Karpas-422 (cell line): ENCODE results near the gene JMJD1C. TPM values are rescaled to one million over a fixed set of nuclear protein-coding genes. Genes with fewer than 3 reads are reported as not detected.

Source experiments
- DNase-seq: peaks from one replicate; pipeline ENCODE4 v3.0.0-alpha.2; 2015
- H2AFZ ChIP-seq: fragments of 200-600 bp; sonication (generic); 2 replicates; pipeline ENCODE4 v1.6.1; 2014; ENCODE audit warnings: antibody characterized with exemption, low read length, mixed read lengths
- H3K27ac ChIP-seq: fragments of 200-600 bp; sonication (generic); 2 replicates; pipeline ENCODE4 v1.5.1; 2014; ENCODE audit warnings: mild to moderate bottlenecking, low read length, moderate library complexity
- H3K27me3 ChIP-seq: fragments of 200-600 bp; sonication (generic); 2 replicates; pipeline ENCODE4 v1.6.1; 2014; ENCODE audit warnings: low read length, mixed read lengths
- H3K36me3 ChIP-seq: fragments of 200-600 bp; sonication (generic); 2 replicates; pipeline ENCODE4 v1.6.1; 2014; ENCODE audit warnings: low read length, mixed read lengths; ENCODE audit not compliant: insufficient read depth
- H3K4me1 ChIP-seq: fragments of 200-600 bp; sonication (generic); 2 replicates; pipeline ENCODE4 v1.6.1; 2014; ENCODE audit warnings: mild to moderate bottlenecking, low read length, mixed read lengths
- H3K4me2 ChIP-seq: fragments of 200-600 bp; sonication (generic); 2 replicates; pipeline ENCODE4 v1.6.1; 2014; ENCODE audit warnings: low read length, low read depth, mild to moderate bottlenecking; ENCODE audit not compliant: poor library complexity, severe bottlenecking
- H3K4me3 ChIP-seq: fragments of 200-600 bp; sonication (generic); 2 replicates; pipeline ENCODE4 v1.5.1; 2014; ENCODE audit warnings: mild to moderate bottlenecking, antibody characterized with exemption, low read length, mixed read lengths
- H3K79me2 ChIP-seq: fragments of 200-600 bp; sonication (generic); 2 replicates; pipeline ENCODE4 v1.6.1; 2014; ENCODE audit warnings: mild to moderate bottlenecking, low read length, mixed read lengths
- H3K9ac ChIP-seq: fragments of 200-600 bp; sonication (generic); 2 replicates; pipeline ENCODE4 v1.6.0; 2014; ENCODE audit warnings: low read length
- H3K9me2 ChIP-seq: fragments of 200-600 bp; sonication (generic), shearing (Covaris generic); replicated peaks from 2 replicates; pipeline ENCODE4 v1.6.0; 2014; ENCODE audit warnings: mild to moderate bottlenecking, low read length, moderate library complexity; ENCODE audit not compliant: insufficient read depth
- H3K9me3 ChIP-seq: fragments of 300-700, 200-600 bp; sonication (generic); 2 replicates; pipeline ENCODE4 v1.6.1; 2014; ENCODE audit warnings: low read length, mixed read lengths
- H4K20me1 ChIP-seq: fragments of 200-600 bp; sonication (generic); 2 replicates; pipeline ENCODE4 v1.6.1; 2014; ENCODE audit warnings: mild to moderate bottlenecking, antibody characterized with exemption, low read length, low read depth; ENCODE audit not compliant: insufficient read depth
- total RNA-seq: library from RNA; depleted of rRNA; stranded (reverse); fragments of >200 nt; shearing (Covaris generic); gene quantifications from 2 replicates; pipeline ENCODE4 v1.2.3, GENCODE V29; 2014; ENCODE audit warnings: low replicate concordance

Gene JMJD1C
- total RNA-seq, 1 experiment from 2014 or later = 141 TPM

GRCh38 chr10:63145782-63146181 lies 320.0 kb downstream of the JMJD1C start:
- Histone ChIP-seq H4K20me1 (no peaks in the 10 kb centered on the region), H3K36me3 (peaks cover 8% of the 10 kb centered on the region; the same call in 1 of the 2 replicates)
- DNase-seq = peak; percentile 44

GRCh38 chr10:63143987-63144386 lies 321.8 kb downstream of the JMJD1C start:
- Histone ChIP-seq H3K4me1 (peaks cover 27% of the 10 kb centered on the region), H4K20me1 (peaks cover 5% of the 10 kb centered on the region; the same call in 1 of the 2 replicates), H3K4me2 (no peak overlapping the region)

More at GRCh38 chr10:63145782-63146181, 320.0 kb downstream of the JMJD1C start:
- H3K9me2 ChIP-seq = no peaks in the 10 kb centered on the region
- no peaks in the 10 kb centered on the region for H3K9me3 ChIP-seq
- no peak overlapping the region for H2AFZ ChIP-seq
- peak overlapping the region; percentile 1; the same call in 1 of the 2 replicates for H3K4me3 ChIP-seq
- peak overlapping the region; percentile 40 for H3K27ac ChIP-seq
- peak overlapping the region; percentile 49 for H3K4me2 ChIP-seq
- H3K27me3 ChIP-seq = no peaks in the 10 kb centered on the region
- peaks cover 92% of the 10 kb centered on the region for H3K79me2 ChIP-seq
- peak overlapping the region; percentile 4; the same call in 1 of the 2 replicates for H3K9ac ChIP-seq
- H3K4me1 ChIP-seq = peaks cover 27% of the 10 kb centered on the region

GRCh38 chr10:63142136-63142535 lies 323.6 kb downstream of the JMJD1C start:
- peaks cover 99% of the 10 kb centered on the region for H3K79me2 ChIP-seq
- no peaks in the 10 kb centered on the region for H3K36me3 ChIP-seq

More at GRCh38 chr10:63143987-63144386, 321.8 kb downstream of the JMJD1C start:
- H3K9me3 ChIP-seq = no peaks in the 10 kb centered on the region
- H2AFZ ChIP-seq = no peak overlapping the region
- H3K36me3 ChIP-seq = peaks cover 8% of the 10 kb centered on the region; the same call in 1 of the 2 replicates
- H3K27ac ChIP-seq = no peak overlapping the region
- no peaks in the 10 kb centered on the region for H3K27me3 ChIP-seq
- H3K9me2 ChIP-seq = no peaks in the 10 kb centered on the region
- no peak overlapping the region for H3K9ac ChIP-seq
- peaks cover 100% of the 10 kb centered on the region for H3K79me2 ChIP-seq
- no peak overlapping the region for H3K4me3 ChIP-seq
- no peak for DNase-seq

GRCh38 chr10:63140077-63140476 lies 325.7 kb downstream of the JMJD1C start:
- H3K79me2 ChIP-seq = peaks cover 99% of the 10 kb centered on the region
- DNase-seq = peak; percentile 21
- H3K27me3 ChIP-seq = no peaks in the 10 kb centered on the region
- H3K9ac ChIP-seq = no peak overlapping the region
- H3K4me1 ChIP-seq = peaks cover 18% of the 10 kb centered on the region
- no peaks in the 10 kb centered on the region for H3K36me3 ChIP-seq
- no peak overlapping the region for H2AFZ ChIP-seq
- no peaks in the 10 kb centered on the region for H3K9me3 ChIP-seq
- no peak overlapping the region for H3K4me2 ChIP-seq
- no peaks in the 10 kb centered on the region for H3K9me2 ChIP-seq
- peaks cover 17% of the 10 kb centered on the region for H4K20me1 ChIP-seq
- no peak overlapping the region for H3K4me3 ChIP-seq
- H3K27ac ChIP-seq = no peak overlapping the region

More at GRCh38 chr10:63142136-63142535, 323.6 kb downstream of the JMJD1C start:
- Histone ChIP-seq H3K9me3 (no peaks in the 10 kb centered on the region), H3K4me2 (no peak overlapping the region), H2AFZ (no peak overlapping the region), H3K27ac (no peak overlapping the region), H3K9me2 (no peaks in the 10 kb centered on the region), H3K27me3 (no peaks in the 10 kb centered on the region), H4K20me1 (peaks cover 12% of the 10 kb centered on the region), H3K9ac (no peak overlapping the region), H3K4me1 (peaks cover 27% of the 10 kb centered on the region), H3K4me3 (no peak overlapping the region)
- peak; percentile 25 for DNase-seq

GRCh38 chr10:63137306-63137705 lies 328.5 kb downstream of the JMJD1C start:
- Histone ChIP-seq H4K20me1 (peaks cover 30% of the 10 kb centered on the region), H3K9me2 (no peaks in the 10 kb centered on the region), H3K79me2 (peaks cover 90% of the 10 kb centered on the region), H3K9me3 (peaks cover 5% of the 10 kb centered on the region; the same call in 1 of the 2 replicates), H2AFZ (no peak overlapping the region), H3K4me2 (no peak overlapping the region), H3K27ac (no peak overlapping the region), H3K4me3 (no peak overlapping the region), H3K4me1 (peaks cover 20% of the 10 kb centered on the region), H3K36me3 (no peaks in the 10 kb centered on the region; the same call in 1 of the 2 replicates), H3K9ac (no peak overlapping the region), H3K27me3 (no peaks in the 10 kb centered on the region)
- no peak for DNase-seq

- Histone ChIP-seq H3K4me2 (peak overlapping the region; percentile 87), H3K79me2 (peaks cover 57% of the 10 kb centered on the region), H3K9me2 (no peaks in the 10 kb centered on the region)
These were observed 331.8 kb downstream of the JMJD1C start for GRCh38 chr10:63133821-63134557.

GRCh38 chr10:63133056-63133820 lies 332.5 kb downstream of the JMJD1C start, which contains the start of gene NRBF2:
TSS of gene NRBF2 (plus strand) at chr10:63133328. CDS start at chr10:63133471, 143 bp downstream.
- Histone ChIP-seq H3K4me1 (peaks cover 27% of the 10 kb centered on the region), H3K9me3 (peaks cover 9% of the 10 kb centered on the region; the same call in 1 of the 2 replicates), H3K4me2 (peak within 1 kb of the TSS; percentile 87), H4K20me1 (peaks cover 25% of the 10 kb centered on the region), H3K9me2 (no peaks in the 10 kb centered on the region), H3K4me3 (peak within 1 kb of the TSS; percentile 90), H3K79me2 (peaks cover 50% of the 10 kb centered on the region), H3K36me3 (no peaks in the 10 kb centered on the region; the same call in 1 of the 2 replicates), H3K9ac (peak within 1 kb of the TSS; percentile 88), H2AFZ (peak within 1 kb of the TSS; percentile 94), H3K27ac (peak within 1 kb of the TSS; percentile 72), H3K27me3 (no peaks in the 10 kb centered on the region)
- DNase-seq = peak; percentile 99

More at GRCh38 chr10:63133821-63134557, 331.8 kb downstream of the JMJD1C start:
- Histone ChIP-seq H3K27ac (peak overlapping the region; percentile 72), H3K9me3 (peaks cover 9% of the 10 kb centered on the region; the same call in 1 of the 2 replicates), H3K36me3 (no peaks in the 10 kb centered on the region; the same call in 1 of the 2 replicates), H3K4me3 (peak overlapping the region; percentile 90), H3K9ac (peak overlapping the region; percentile 88), H2AFZ (no peak overlapping the region), H4K20me1 (peaks cover 25% of the 10 kb centered on the region), H3K4me1 (peaks cover 27% of the 10 kb centered on the region), H3K27me3 (no peaks in the 10 kb centered on the region)
- peak; percentile 76 for DNase-seq
